ENCODE data around the gene CAPRIN1. TPM values are rescaled to one million over a fixed set of nuclear protein-coding genes. Genes with fewer than 3 reads are reported as not detected.

Gene CAPRIN1
- total RNA-seq, 4 donors from 2014 or later: 131 to 207 (median 146) TPM

- TF ChIP-seq, protein P1, sequence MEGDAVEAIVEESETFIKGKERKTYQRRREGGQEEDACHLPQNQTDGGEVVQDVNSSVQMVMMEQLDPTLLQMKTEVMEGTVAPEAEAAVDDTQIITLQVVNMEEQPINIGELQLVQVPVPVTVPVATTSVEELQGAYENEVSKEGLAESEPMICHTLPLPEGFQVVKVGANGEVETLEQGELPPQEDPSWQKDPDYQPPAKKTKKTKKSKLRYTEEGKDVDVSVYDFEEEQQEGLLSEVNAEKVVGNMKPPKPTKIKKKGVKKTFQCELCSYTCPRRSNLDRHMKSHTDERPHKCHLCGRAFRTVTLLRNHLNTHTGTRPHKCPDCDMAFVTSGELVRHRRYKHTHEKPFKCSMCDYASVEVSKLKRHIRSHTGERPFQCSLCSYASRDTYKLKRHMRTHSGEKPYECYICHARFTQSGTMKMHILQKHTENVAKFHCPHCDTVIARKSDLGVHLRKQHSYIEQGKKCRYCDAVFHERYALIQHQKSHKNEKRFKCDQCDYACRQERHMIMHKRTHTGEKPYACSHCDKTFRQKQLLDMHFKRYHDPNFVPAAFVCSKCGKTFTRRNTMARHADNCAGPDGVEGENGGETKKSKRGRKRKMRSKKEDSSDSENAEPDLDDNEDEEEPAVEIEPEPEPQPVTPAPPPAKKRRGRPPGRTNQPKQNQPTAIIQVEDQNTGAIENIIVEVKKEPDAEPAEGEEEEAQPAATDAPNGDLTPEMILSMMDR (IDR thresholded peaks at IDR 0.05; ENCODE audit: low read depth): no peak
Observed at GRCh38 chr11:34126959-34127848, 75.7 kb downstream of the CAPRIN1 start.

DNA sequence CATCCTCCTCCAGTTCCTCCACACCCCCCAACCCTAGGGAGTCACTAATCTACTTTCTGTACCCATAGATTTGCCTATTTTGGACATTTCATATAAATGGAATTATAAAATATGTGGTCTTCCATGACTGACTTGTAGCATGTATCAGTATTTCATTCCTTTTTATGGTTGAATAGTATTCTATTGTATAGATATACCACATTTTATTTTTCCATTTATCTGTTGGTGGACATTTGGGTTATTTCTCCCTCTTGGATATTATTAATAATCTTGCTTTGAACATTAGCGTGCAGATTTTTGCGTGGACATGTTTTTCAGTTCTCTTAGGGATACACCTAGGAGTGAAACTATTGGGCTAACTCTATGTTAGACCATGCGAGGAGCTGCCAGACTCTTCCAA, 77.3 kb downstream of the CAPRIN1 start:
- TF ChIP-seq, protein P1 (IDR thresholded peaks at IDR 0.05; ENCODE audit: low read depth): no peak

- TF ChIP-seq, protein P1 (IDR thresholded peaks at IDR 0.05; ENCODE audit: low read depth): no peak
Observed at GRCh38 chr11:34132261-34132965, 80.9 kb downstream of the CAPRIN1 start.

- TF ChIP-seq, protein P1 (IDR thresholded peaks at IDR 0.05; ENCODE audit: low read depth): no peak
Observed at GRCh38 chr11:34134765-34135164, 83.2 kb downstream of the CAPRIN1 start.

GRCh38 chr11:34135439-34135838, 83.9 kb downstream of the CAPRIN1 start:
- TF ChIP-seq, protein P1 (IDR thresholded peaks at IDR 0.05; ENCODE audit: low read depth): no peak

DNA sequence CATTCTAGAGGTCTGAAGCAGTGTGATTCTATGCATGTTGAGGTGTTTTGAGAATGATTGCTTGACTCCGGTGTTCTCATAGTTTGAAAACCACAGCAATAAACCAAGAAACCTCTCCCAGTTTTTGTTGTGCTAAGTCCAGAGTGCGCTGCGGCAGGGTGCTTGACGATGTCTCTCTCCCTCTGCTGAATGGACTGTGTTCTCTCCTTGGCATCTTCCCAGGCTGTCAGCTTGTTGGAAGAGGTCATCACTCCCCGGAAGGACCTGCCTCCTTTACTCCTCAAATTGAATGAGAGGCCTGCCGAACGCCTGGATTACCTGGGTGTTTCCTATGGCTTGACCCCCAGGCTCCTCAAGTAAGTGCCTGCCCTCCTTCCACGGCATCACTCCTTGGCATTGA, 84.9 kb downstream of the CAPRIN1 start:
- TF ChIP-seq, protein P1 (IDR thresholded peaks at IDR 0.05; ENCODE audit: low read depth): no peak

DNA sequence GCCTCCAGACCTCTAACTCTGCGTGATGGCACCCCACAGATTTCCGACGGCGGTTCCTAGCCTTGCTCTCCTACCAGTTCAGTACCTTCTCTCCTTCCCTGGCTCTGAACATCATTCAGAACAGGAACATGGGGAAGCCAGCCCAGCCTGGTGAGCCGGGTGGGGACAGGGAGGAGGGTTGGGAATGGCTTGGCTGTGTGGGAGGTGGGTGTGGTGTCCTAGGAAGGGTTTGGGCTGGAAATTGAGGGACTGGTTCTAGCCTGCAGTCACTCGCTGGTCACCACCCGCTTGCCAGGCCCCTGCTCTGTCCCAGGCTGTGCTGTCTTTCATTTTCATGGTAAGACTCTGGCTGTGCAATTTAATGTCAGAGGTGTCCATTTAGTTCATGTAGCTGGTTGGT, 87.8 kb downstream of the CAPRIN1 start:
- TF ChIP-seq, protein P1 (IDR thresholded peaks at IDR 0.05; ENCODE audit: low read depth): no peak

Measured in subcutaneous adipose tissue (tissue), 4 donors.